ENCODE measurements around the gene PDE4B. TPM values are rescaled to one million over a fixed set of nuclear protein-coding genes. Genes with fewer than 3 reads are reported as not detected.

The PDE4B gene
- total RNA-seq (2016; rRNA removed; fragmentation: Illumina TruSeq; extraction: Trizol) = not detected in 2 replicates
- total RNA-seq (2016; cell fraction: cytosol; rRNA removed; fragmentation: Illumina TruSeq; extraction: Trizol; ENCODE audit: low read depth) = not detected in 2 replicates
- total RNA-seq (2016; cell fraction: insoluble cytoplasmic fraction; rRNA removed; fragmentation: Illumina TruSeq; extraction: Trizol) = not detected in 2 replicates
- total RNA-seq (2016; cell fraction: membrane; rRNA removed; fragmentation: Illumina TruSeq; extraction: Trizol) = not detected in 2 replicates
- not detected in 2 replicates for total RNA-seq (2016; cell fraction: nucleus; rRNA removed; fragmentation: Illumina TruSeq; extraction: Trizol)
- not detected in 2 replicates for polyA plus RNA-seq (2011; rRNA removed)
- not detected in 2 replicates for polyA plus RNA-seq (2011; cell fraction: cytosol; rRNA removed)
- polyA plus RNA-seq (2011; cell fraction: nucleus; rRNA removed) = not detected in 2 replicates
- not detected in 2 replicates for polyA plus RNA-seq (2012)
- polyA plus RNA-seq (2016; cell fraction: cytosol; fragmentation: Illumina TruSeq; extraction: Trizol; ENCODE audit: low read depth) = not detected in 2 replicates
- polyA plus RNA-seq (2016; cell fraction: insoluble cytoplasmic fraction; fragmentation: Illumina TruSeq; extraction: Trizol; ENCODE audit: low read depth) = not detected in 2 replicates
- polyA plus RNA-seq (2016; cell fraction: membrane; fragmentation: Illumina TruSeq; extraction: Trizol; ENCODE audit: low read depth) = not detected in 2 replicates
- polyA plus RNA-seq (2016; cell fraction: nucleus; fragmentation: Illumina TruSeq; extraction: Trizol; ENCODE audit: insufficient read depth, low read depth) = not detected in 2 replicates
- polyA minus RNA-seq (2011; rRNA and poly(A)+ RNA removed; ENCODE audit: low replicate concordance) = 0.33 TPM in 1 of 2 replicates, not detected in the other
- polyA minus RNA-seq (2011; cell fraction: cytosol; rRNA and poly(A)+ RNA removed) = not detected in 2 replicates
- not detected in 2 replicates for polyA minus RNA-seq (2011; cell fraction: nucleus; rRNA and poly(A)+ RNA removed)
- percentile 3 among the genes with signal in this experiment for Bru-seq, nascent RNA
- percentile 6 among the genes with signal in this experiment for BruChase-seq, experiment 1, labeled RNA remaining after a 6-hour chase
- BruChase-seq, experiment 2, labeled RNA remaining after a 2-hour chase = percentile 4 among the genes with signal in this experiment
- long read RNA-seq, experiment 1 = 0 reads
- long read RNA-seq, experiment 2 = 0 reads

- H3K36me3 ChIP-seq (replicated peaks in 1 of 2; ENCODE audit: control insufficient read depth in 1 of 2, insufficient read depth in 2 of 2, low read length in 2 of 2) = no peaks in the 10 kb centered on the region
- POLR2A ChIA-PET = no interaction called here
- H3K27me3 ChIP-seq (ENCODE audit: control insufficient read depth in 1 of 2, insufficient read depth in 2 of 2, low read length in 2 of 2) = no peaks in the 10 kb centered on the region; a peak in 2 of 5 replicates
- no TSS peak for BruUV-seq (replicated peaks)
- H4K20me1 ChIP-seq (ENCODE audit: insufficient read depth, low read length) = no peaks in the 10 kb centered on the region
- 32% methylated on average over 20 of the region's 67 CpGs for WGBS (ENCODE audit: low lambda C conversion rate)
- TF ChIP-seq NR2F2 (IDR thresholded peaks at IDR 0.05; ENCODE audit: borderline replicate concordance, low read depth) = no peak
- CTCF ChIA-PET (ENCODE audit: low intra/inter-chr PET ratio, low total read pairs) = no interaction called here
- no peaks in the 10 kb centered on the region for H3K79me2 ChIP-seq (ENCODE audit: insufficient read depth, low read length)
- FAIRE-seq (no peak), ATAC-seq (no peak), DNase-seq (ENCODE audit: low spot score) (no peak)
- no peak within 1 kb of the TSS for H3K4me3 ChIP-seq (replicated peaks in 1 of 3; ENCODE audit: insufficient read depth in 1 of 3, low read depth in 2 of 3, low read length in 3 of 3)
- no peak within 1 kb of the TSS for H3K9ac ChIP-seq (ENCODE audit: insufficient read depth, low read depth, low read length)
- H3K27ac ChIP-seq (ENCODE audit: extremely low read length, insufficient read depth, low read length) = no peak within 1 kb of the TSS
- H3K4me1 ChIP-seq (ENCODE audit: insufficient read depth, low read length) = no peaks in the 10 kb centered on the region
- intact Hi-C loops (cut with micrococcal nuclease; ENCODE audit: unreplicated experiment) = no loop called here
- in situ Hi-C loops (cut with HindIII; ENCODE audit: extremely low pct_ligation_motif_present, low pct_unique_long_range_greater_than_20kb) = no loop called here
- no peak within 1 kb of the TSS for H2AFZ ChIP-seq (ENCODE audit: low read length)
- peaks cover 10% of the 10 kb centered on the region; the same call in 1 of the 2 replicates for H3K9me3 ChIP-seq (ENCODE audit: low read length)
- H3K4me2 ChIP-seq (ENCODE audit: low read depth, low read length) = no peak within 1 kb of the TSS
Observed at GRCh38 chr1:65792669-65793358, at the start of gene PDE4B. Gene PDE4B, plus strand, starts transcription at chr1:65792895.

GRCh38 chr1:65744731-65745130 is 48.0 kb upstream of the PDE4B start:
- in situ Hi-C loops (cut with HindIII; ENCODE audit: extremely low pct_ligation_motif_present, low pct_unique_long_range_greater_than_20kb) = no loop called here
- WGBS (ENCODE audit: low lambda C conversion rate) = 73% methylated on average over 1 of the region's 1 CpG
- no peak for TF ChIP-seq EED (CRISPR knock-in tag; IDR thresholded peaks at IDR 0.05)
- no peak for TF ChIP-seq IRF1 (CRISPR knock-in tag; IDR thresholded peaks at IDR 0.05; ENCODE audit: low read depth)
- no peak for TF ChIP-seq ZFY (CRISPR knock-in tag; IDR thresholded peaks at IDR 0.05)
- no peak for TF ChIP-seq FOXO1 (CRISPR knock-in tag; IDR thresholded peaks at IDR 0.05)
- no peak for TF ChIP-seq SKI (IDR thresholded peaks at IDR 0.05; ENCODE audit: partially characterized antibody)
- no peak for TF ChIP-seq ZNF451 (CRISPR knock-in tag; IDR thresholded peaks at IDR 0.05)
- no peak for TF ChIP-seq PREB (CRISPR knock-in tag; IDR thresholded peaks at IDR 0.05)
- no peak for TF ChIP-seq ZNF124 (CRISPR knock-in tag; IDR thresholded peaks at IDR 0.05)
- no peak for TF ChIP-seq CENPX (CRISPR knock-in tag; IDR thresholded peaks at IDR 0.05)
- no peak for TF ChIP-seq POLR2AphosphoS2 (IDR thresholded peaks at IDR 0.05; ENCODE audit: low read depth, low read length)
- no peak for TF ChIP-seq HDAC1 (CRISPR knock-in tag; IDR thresholded peaks at IDR 0.05)
- TF ChIP-seq PITX1 (CRISPR knock-in tag; IDR thresholded peaks at IDR 0.05) = no peak
- TF ChIP-seq ZNF572 (CRISPR knock-in tag; IDR thresholded peaks at IDR 0.05) = no peak

More at GRCh38 chr1:65744731-65745130, 48.0 kb upstream of the PDE4B start:
- BruUV-seq (replicated peaks) = no TSS peak
- no peaks in the 10 kb centered on the region for H3K36me3 ChIP-seq (replicated peaks in 1 of 2; ENCODE audit: control insufficient read depth in 1 of 2, insufficient read depth in 2 of 2, low read length in 2 of 2)
- H3K4me1 ChIP-seq (ENCODE audit: insufficient read depth, low read length) = no peaks in the 10 kb centered on the region
- DNase-seq (ENCODE audit: low spot score) = no peak
- no peak for ATAC-seq
- ChIA-PET POLR2A (no interaction called here), CTCF (ENCODE audit: low intra/inter-chr PET ratio, low total read pairs) (no interaction called here)
- H3K4me3 ChIP-seq (replicated peaks in 1 of 3; ENCODE audit: insufficient read depth in 1 of 3, low read depth in 2 of 3, low read length in 3 of 3) = no peak overlapping the region
- no peak overlapping the region for H3K27ac ChIP-seq (ENCODE audit: extremely low read length, insufficient read depth, low read length)
- no peaks in the 10 kb centered on the region for H3K79me2 ChIP-seq (ENCODE audit: insufficient read depth, low read length)
- no peak overlapping the region for H2AFZ ChIP-seq (ENCODE audit: low read length)
- FAIRE-seq = no peak
- peaks cover 29% of the 10 kb centered on the region for H3K9me3 ChIP-seq (ENCODE audit: low read length)
- H4K20me1 ChIP-seq (ENCODE audit: insufficient read depth, low read length) = no peaks in the 10 kb centered on the region
- H3K9ac ChIP-seq (ENCODE audit: insufficient read depth, low read depth, low read length) = no peak overlapping the region
- H3K27me3 ChIP-seq (ENCODE audit: control insufficient read depth in 1 of 2, insufficient read depth in 2 of 2, low read length in 2 of 2) = no peaks in the 10 kb centered on the region
- intact Hi-C loops (cut with micrococcal nuclease; ENCODE audit: unreplicated experiment) = no loop called here
- H3K4me2 ChIP-seq (ENCODE audit: low read depth, low read length) = no peak overlapping the region

Data from HepG2 (cell line).